Fibroblast of pulmonary artery (primary cell): ENCODE measurements around the gene CWC27.
A peak's percentile ranks its signal among the peaks of the same experiment; 100 is the strongest.

Source experiments
- DNase-seq: peaks from one replicate; pipeline ENCODE4 v3.0.0-alpha.2; 2010; ENCODE audit warnings: low read depth
- H3K4me3 ChIP-seq: replicated peaks from 2 replicates; pipeline ENCODE4 v1.5.1; 2011; ENCODE audit warnings: low read depth, mild to moderate bottlenecking, control low read depth, low read length, moderate library complexity
- TF ChIP-seq, protein P1 (sequence below): IDR thresholded peaks from 2 replicates; pipeline ENCODE4 v1.5.1; 2011; ENCODE audit warnings: mild to moderate bottlenecking, control low read depth, low read length, inconsistent platforms; ENCODE audit errors: missing control alignments

Gene CWC27

DNA sequence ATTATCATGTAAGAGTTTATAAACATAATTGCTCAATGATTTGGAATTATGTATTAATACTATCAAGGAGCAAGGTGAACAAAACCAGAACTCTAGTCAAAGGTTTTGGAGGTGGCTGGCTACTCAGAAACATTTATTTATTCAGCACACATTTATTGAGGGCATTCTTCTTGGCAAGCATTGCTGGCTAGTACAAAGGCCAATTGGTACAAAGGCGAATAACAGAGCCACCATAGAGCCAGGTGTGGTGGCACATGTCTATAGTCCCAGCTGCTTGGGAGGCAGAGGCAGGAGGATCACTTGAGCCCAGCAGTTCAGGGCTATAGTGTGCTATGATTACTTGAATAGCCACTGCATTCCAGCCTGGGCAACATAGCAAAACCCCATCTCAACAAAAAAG, 242.1 kb downstream of the CWC27 start:
- TF ChIP-seq, protein P1, sequence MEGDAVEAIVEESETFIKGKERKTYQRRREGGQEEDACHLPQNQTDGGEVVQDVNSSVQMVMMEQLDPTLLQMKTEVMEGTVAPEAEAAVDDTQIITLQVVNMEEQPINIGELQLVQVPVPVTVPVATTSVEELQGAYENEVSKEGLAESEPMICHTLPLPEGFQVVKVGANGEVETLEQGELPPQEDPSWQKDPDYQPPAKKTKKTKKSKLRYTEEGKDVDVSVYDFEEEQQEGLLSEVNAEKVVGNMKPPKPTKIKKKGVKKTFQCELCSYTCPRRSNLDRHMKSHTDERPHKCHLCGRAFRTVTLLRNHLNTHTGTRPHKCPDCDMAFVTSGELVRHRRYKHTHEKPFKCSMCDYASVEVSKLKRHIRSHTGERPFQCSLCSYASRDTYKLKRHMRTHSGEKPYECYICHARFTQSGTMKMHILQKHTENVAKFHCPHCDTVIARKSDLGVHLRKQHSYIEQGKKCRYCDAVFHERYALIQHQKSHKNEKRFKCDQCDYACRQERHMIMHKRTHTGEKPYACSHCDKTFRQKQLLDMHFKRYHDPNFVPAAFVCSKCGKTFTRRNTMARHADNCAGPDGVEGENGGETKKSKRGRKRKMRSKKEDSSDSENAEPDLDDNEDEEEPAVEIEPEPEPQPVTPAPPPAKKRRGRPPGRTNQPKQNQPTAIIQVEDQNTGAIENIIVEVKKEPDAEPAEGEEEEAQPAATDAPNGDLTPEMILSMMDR, result no peak
- H3K4me3 ChIP-seq, result no peak overlapping the region
- DNase-seq, result no peak

DNA sequence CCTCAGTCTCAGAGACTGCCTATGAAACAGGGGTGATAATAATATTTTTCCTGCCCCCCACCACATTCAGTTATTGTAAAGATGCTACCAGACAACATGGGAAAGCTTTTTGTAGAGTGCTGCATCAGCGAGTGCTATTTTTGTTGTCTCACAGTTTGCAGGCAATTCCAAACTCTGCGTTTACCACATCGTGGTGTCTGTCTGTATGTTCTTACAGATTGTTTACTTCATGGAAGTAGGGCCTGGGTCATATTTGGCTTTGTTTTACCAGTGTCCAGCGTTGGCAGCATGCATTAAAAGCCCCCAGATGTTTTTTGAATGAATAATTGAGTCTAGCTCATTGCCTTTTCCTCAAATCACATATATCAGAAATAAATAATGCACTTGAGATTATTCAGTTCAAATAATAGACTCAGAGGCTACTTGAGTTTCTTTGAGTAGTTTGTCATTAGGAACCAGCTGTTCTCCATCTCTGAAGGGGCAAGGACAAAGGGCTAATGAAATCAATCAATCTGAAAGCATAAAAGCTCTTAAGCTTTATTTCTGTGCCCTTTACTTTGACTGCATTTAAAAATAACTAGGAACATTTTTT, 243.7 kb downstream of the CWC27 start:
- no peak overlapping the region for H3K4me3 ChIP-seq
- TF ChIP-seq, protein P1, result no peak
- DNase-seq, result no peak

DNA sequence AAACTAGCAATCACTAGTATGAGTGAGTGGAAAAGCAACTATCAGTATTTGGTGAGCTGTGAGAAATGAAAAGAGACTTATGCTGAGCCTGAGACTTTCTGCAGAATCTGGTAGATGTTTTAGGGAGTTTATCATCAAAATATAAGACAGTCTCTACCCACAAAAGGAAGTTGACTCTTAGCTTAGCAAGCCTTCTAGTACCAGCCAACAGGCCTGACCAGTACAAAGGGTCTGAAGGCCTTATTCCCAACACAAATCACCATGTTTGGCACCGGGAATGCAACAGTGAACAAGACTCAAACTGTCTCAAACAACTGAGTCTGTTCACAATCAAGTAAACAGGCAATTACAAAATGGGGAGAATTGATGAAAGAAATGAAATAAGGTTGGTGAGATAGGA, 244.4 kb downstream of the CWC27 start:
- TF ChIP-seq, protein P1, result no peak
- H3K4me3 ChIP-seq, result no peak overlapping the region
- peak; percentile 44 for DNase-seq

DNA sequence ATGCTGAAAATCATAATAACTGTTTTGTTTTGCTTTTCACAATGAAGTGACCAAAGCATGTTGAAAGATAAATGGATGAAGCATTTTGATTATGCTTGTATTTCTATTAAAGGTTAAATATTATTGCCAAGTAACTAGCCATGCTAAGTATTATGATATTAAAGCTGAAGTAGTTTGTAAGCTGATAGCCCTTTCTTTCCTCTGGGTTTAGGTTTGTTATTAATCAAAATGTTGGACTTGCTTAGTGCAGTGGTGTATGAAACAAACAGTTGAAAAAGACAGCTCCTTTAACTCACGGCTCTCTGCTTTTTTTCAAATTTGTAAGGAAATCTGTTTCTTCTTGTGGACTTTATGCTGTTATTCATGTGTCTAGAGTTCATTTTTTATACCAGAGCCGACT, 246.0 kb downstream of the CWC27 start:
- TF ChIP-seq, protein P1, result no peak
- DNase-seq, result no peak
- no peak overlapping the region for H3K4me3 ChIP-seq

DNA sequence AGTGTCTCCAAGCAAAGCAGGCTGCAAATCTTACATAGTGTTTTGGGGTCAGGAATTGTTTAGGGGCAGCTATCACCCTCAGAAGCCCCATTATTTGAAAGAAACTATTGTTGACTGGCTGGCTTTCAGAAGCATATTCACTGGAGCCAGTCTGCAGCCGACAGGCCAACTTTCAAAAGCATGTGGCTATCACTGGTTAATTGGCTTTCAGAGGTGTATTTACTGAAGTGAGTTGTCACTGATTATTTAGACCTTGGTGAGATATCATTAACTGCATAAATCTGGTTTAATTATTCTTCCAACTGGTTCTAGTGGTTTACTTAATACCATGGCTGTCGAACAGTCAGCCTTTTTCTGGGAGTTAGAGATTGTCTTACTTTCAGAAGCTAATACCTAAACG, 247.0 kb downstream of the CWC27 start:
- no peak overlapping the region for H3K4me3 ChIP-seq
- TF ChIP-seq, protein P1, result no peak
- DNase-seq, result no peak

DNA sequence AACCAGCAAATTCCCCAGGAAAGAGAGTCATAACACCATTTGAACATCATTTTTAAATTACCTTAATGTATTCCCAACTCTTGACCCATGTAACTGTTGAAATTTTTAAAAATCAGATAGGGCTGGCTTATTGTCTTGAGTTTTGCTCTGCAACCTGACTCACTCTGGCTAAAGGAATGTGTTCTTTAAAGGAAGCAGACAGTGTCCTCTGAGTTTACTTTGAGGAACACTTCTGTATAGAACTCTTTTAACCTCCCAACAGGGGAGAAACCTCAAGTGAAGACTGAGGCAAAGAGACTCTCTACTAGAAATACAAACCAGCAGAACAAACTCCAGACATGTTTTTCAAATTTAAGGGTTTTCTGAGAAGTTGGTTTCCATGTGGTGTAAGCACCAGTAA, 248.9 kb downstream of the CWC27 start:
- TF ChIP-seq, protein P1, result no peak
- peak; percentile 43 for DNase-seq

DNA sequence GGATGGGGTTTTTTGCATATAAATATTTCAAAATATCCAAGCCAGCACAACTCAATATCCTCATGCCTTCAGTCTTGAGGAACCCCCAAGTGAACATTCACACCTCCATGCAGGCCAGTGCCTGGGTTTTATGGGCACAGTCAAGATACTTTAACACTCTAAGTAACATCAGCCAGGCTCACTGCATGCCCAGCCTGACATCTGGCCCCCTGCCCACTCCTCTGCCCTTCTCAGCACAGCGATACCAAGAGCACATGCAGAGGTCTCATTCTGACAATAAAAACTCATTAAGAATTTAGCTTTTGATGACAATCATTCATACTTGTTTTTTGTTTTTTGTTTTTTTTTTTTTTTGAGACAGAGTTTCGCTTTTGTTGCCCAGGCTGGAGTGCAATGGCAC, 250.0 kb downstream of the CWC27 start:
- no peak for DNase-seq
- TF ChIP-seq, protein P1, result no peak
- H3K4me3 ChIP-seq, result no peak overlapping the region

More for the DNA sequence above, 248.9 kb downstream of the CWC27 start:
- H3K4me3 ChIP-seq, result no peak overlapping the region
